Right kidney (tissue), 1 donor: ENCODE results near the gene MORC2.

Experiments
- DNase-seq: peaks from one replicate; pipeline ENCODE4 v3.0.0-alpha.2; 2016

MORC2 gene

GRCh38 chr22:30921108-30921507, 47.5 kb downstream of the MORC2 start:
- no peak for DNase-seq

GRCh38 chr22:30920407-30920806, 48.2 kb downstream of the MORC2 start:
- DNase-seq, result peak; percentile 31

- no peak for DNase-seq
Measured at GRCh38 chr22:30919973-30920372, 48.6 kb downstream of the MORC2 start.

- no peak for DNase-seq
Measured at GRCh38 chr22:30918761-30919160, 49.8 kb downstream of the MORC2 start.

- no peak for DNase-seq
Measured at GRCh38 chr22:30910358-30910757, 58.2 kb downstream of the MORC2 start.

GRCh38 chr22:30909306-30909705, 59.3 kb downstream of the MORC2 start:
- no peak for DNase-seq

- DNase-seq, result no peak
Measured at GRCh38 chr22:30908051-30908461, 60.5 kb downstream of the MORC2 start.

GRCh38 chr22:30906946-30907345, 61.6 kb downstream of the MORC2 start:
- DNase-seq, result no peak

GRCh38 chr22:30906411-30906810, 62.2 kb downstream of the MORC2 start:
- DNase-seq, result no peak

- no peak for DNase-seq
Measured at GRCh38 chr22:30905696-30906341, 62.8 kb downstream of the MORC2 start.

GRCh38 chr22:30903876-30904460, 64.6 kb downstream of the MORC2 start:
- DNase-seq, result no peak

GRCh38 chr22:30902496-30903357, 65.8 kb downstream of the MORC2 start:
- DNase-seq, result no peak

GRCh38 chr22:30894371-30894740, 74.2 kb downstream of the MORC2 start:
- no peak for DNase-seq

- DNase-seq, result no peak
Measured at GRCh38 chr22:30893434-30894370, 74.9 kb downstream of the MORC2 start.

GRCh38 chr22:30892731-30893221, 75.8 kb downstream of the MORC2 start:
- no peak for DNase-seq

- DNase-seq, result no peak
Measured at GRCh38 chr22:30892286-30892685, 76.3 kb downstream of the MORC2 start.

GRCh38 chr22:30891781-30892180, 76.8 kb downstream of the MORC2 start:
- DNase-seq, result no peak

- no peak for DNase-seq
Measured at GRCh38 chr22:30891443-30891755, 77.2 kb downstream of the MORC2 start.

- DNase-seq, result no peak
Measured at GRCh38 chr22:30890686-30891442, 77.7 kb downstream of the MORC2 start.

- DNase-seq, result no peak
Measured at GRCh38 chr22:30889996-30890480, 78.5 kb downstream of the MORC2 start.

- no peak for DNase-seq
Measured at GRCh38 chr22:30889268-30889995, 79.1 kb downstream of the MORC2 start.
